HFFc6 (cell line): ENCODE data around the gene FHIT. TPM values are rescaled to one million over a fixed set of nuclear protein-coding genes. Genes with fewer than 3 reads are reported as not detected.
A peak's percentile ranks its signal among the peaks of the same experiment; 100 is the strongest.

Source experiments
- DNase-seq: peaks from one replicate; pipeline ENCODE4 v3.0.0-alpha.2; 2018
- H3K27ac Mint-ChIP-seq: 2 replicates; pipeline ENCODE4 v1.8.0; 2020; ENCODE audit warnings: mild to moderate bottlenecking, mixed read lengths
- H3K27me3 Mint-ChIP-seq: 2 replicates; pipeline ENCODE4 v1.8.0; 2021; ENCODE audit warnings: mild to moderate bottlenecking, moderate library complexity, mixed read lengths; ENCODE audit not compliant: insufficient read depth
- H3K36me3 Mint-ChIP-seq: 2 replicates; pipeline ENCODE4 v1.8.0; 2021; ENCODE audit warnings: low read depth, mixed read lengths
- H3K4me1 Mint-ChIP-seq: 2 replicates; pipeline ENCODE4 v1.8.0; 2020; ENCODE audit warnings: low read depth, mixed read lengths
- H3K4me3 Mint-ChIP-seq: 2 replicates; pipeline ENCODE4 v1.8.0; 2020; ENCODE audit warnings: mild to moderate bottlenecking, moderate library complexity, mixed read lengths
- H3K9me3 Mint-ChIP-seq: 2 replicates; pipeline ENCODE4 v1.8.0; 2020; ENCODE audit warnings: mild to moderate bottlenecking, mixed read lengths
- CTCF ChIP-seq: fragments of 200-600 bp; sonication (generic); IDR thresholded peaks from 2 replicates; pipeline ENCODE4 v1.5.0; 2021; ENCODE audit warnings: antibody characterized with exemption, mild to moderate bottlenecking
- total RNA-seq, 6 experiments: library from RNA; stranded (reverse); fragmentation: NEBNext Ultra II Directional; extraction: Animal tissue kit (Norgen Biotek cat#: 25700); gene quantifications; 2 replicates in 1 of 6; 3 replicates in 5 of 6; pipeline ENCODE4 v1.2.3, GENCODE V29; 2021

The FHIT gene
- total RNA-seq, 6 experiments from 2014 or later: 0.33 to 0.38 TPM; not detected in 4

GRCh38 chr3:59839283-59839682 is 1412.0 kb downstream of the FHIT start:
- TF ChIP-seq CTCF: no peak
- Mint-ChIP-seq H3K4me1 (no peaks in the 10 kb centered on the region), H3K4me3 (no peak overlapping the region), H3K27me3 (peaks cover 5% of the 10 kb centered on the region; the same call in 1 of the 2 replicates), H3K9me3 (no peaks in the 10 kb centered on the region), H3K36me3 (no peaks in the 10 kb centered on the region), H3K27ac (no peak overlapping the region)
- peak; percentile 10 for DNase-seq

GRCh38 chr3:59836531-59836930 is 1414.7 kb downstream of the FHIT start:
- no peak overlapping the region for H3K4me3 Mint-ChIP-seq
- peaks cover 1% of the 10 kb centered on the region; the same call in 1 of the 2 replicates for H3K27me3 Mint-ChIP-seq
- DNase-seq: no peak
- no peaks in the 10 kb centered on the region for H3K4me1 Mint-ChIP-seq
- TF ChIP-seq CTCF: no peak
- H3K9me3 Mint-ChIP-seq: no peaks in the 10 kb centered on the region
- H3K36me3 Mint-ChIP-seq: no peaks in the 10 kb centered on the region
- no peak overlapping the region for H3K27ac Mint-ChIP-seq

- no peaks in the 10 kb centered on the region for H3K4me1 Mint-ChIP-seq
Measured at GRCh38 chr3:59832702-59833101, 1418.5 kb downstream of the FHIT start.

GRCh38 chr3:59832241-59832640 is 1419.0 kb downstream of the FHIT start:
- no peak overlapping the region for H3K27ac Mint-ChIP-seq
- no peaks in the 10 kb centered on the region for H3K27me3 Mint-ChIP-seq
- no peaks in the 10 kb centered on the region for H3K9me3 Mint-ChIP-seq
- H3K4me1 Mint-ChIP-seq: no peaks in the 10 kb centered on the region
- H3K36me3 Mint-ChIP-seq: no peaks in the 10 kb centered on the region
- H3K4me3 Mint-ChIP-seq: no peak overlapping the region
- DNase-seq: no peak
- TF ChIP-seq CTCF: no peak

More at GRCh38 chr3:59832702-59833101, 1418.5 kb downstream of the FHIT start:
- Mint-ChIP-seq H3K4me3 (no peak overlapping the region), H3K36me3 (no peaks in the 10 kb centered on the region), H3K9me3 (no peaks in the 10 kb centered on the region), H3K27me3 (no peaks in the 10 kb centered on the region), H3K27ac (no peak overlapping the region)
- DNase-seq: no peak
- TF ChIP-seq CTCF: no peak

GRCh38 chr3:59831394-59831793 is 1419.9 kb downstream of the FHIT start:
- Mint-ChIP-seq H3K9me3 (no peaks in the 10 kb centered on the region), H3K27me3 (no peaks in the 10 kb centered on the region; the same call in 1 of the 2 replicates), H3K4me1 (no peaks in the 10 kb centered on the region), H3K27ac (no peak overlapping the region), H3K36me3 (no peaks in the 10 kb centered on the region), H3K4me3 (no peak overlapping the region)
- DNase-seq: no peak
- no peak for TF ChIP-seq CTCF

GRCh38 chr3:59829527-59829926 is 1421.7 kb downstream of the FHIT start:
- no peaks in the 10 kb centered on the region for H3K36me3 Mint-ChIP-seq
- no peak for TF ChIP-seq CTCF
- no peaks in the 10 kb centered on the region; the same call in 1 of the 2 replicates for H3K27me3 Mint-ChIP-seq
- no peak overlapping the region for H3K4me3 Mint-ChIP-seq
- no peak overlapping the region for H3K27ac Mint-ChIP-seq
- DNase-seq: no peak
- no peaks in the 10 kb centered on the region for H3K4me1 Mint-ChIP-seq
- H3K9me3 Mint-ChIP-seq: no peaks in the 10 kb centered on the region
